Measurements from ENCODE around the gene SLC25A39. TPM values are rescaled to one million over a fixed set of nuclear protein-coding genes. Genes with fewer than 3 reads are reported as not detected.
"Not testable (repeated sequence)": the region's sequence is repeated elsewhere in the genome, so short reads cannot be mapped to it uniquely, and the experiment has no call there.

The SLC25A39 gene
- total RNA-seq, 2 donors from 2014 or later = 63.2 to 74.6 TPM

GRCh38 chr17:44335564-44335963 is 10.9 kb upstream of the SLC25A39 start:
- H3K9me3 ChIP-seq = no peaks in the 10 kb centered on the region
- no peaks in the 10 kb centered on the region for H3K27me3 ChIP-seq (replicated peaks; ENCODE audit: insufficient read depth)
- no peak overlapping the region for H3K27ac ChIP-seq
- H3K4me1 ChIP-seq (ENCODE audit: control insufficient read depth in 1 of 2, low read depth in 2 of 2) = no peaks in the 10 kb centered on the region
- ATAC-seq (ENCODE audit: insufficient number of reproducible peaks, low FRiP score, low read depth) = no peak
- DNase-seq (ENCODE audit: low spot score) = no peak
- H3K36me3 ChIP-seq = no peaks in the 10 kb centered on the region
- TF ChIP-seq CTCF (IDR thresholded peaks at IDR 0.05) = no peak
- no peak overlapping the region for H3K4me3 ChIP-seq

DNA sequence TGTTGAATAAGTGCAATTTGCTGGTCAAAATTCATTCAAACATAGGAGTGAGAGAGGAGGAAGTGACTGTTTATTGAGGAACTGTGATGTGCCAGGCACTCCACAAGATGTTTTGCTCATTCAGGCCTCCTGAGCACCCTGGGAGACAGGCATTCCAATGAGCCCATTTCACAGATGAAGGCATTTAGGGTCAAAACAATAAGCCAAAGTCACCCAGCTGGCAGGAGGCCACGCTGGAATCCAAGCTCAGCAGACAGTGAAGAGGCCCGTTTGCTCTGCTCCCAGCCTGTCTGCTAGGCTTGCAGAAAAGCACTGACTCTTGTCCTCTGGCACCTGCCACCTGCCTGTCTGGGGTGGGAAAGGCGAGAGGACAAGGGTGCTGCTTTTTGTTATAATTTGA is 10.1 kb upstream of the SLC25A39 start:
- Histone ChIP-seq H3K4me3 (no peak overlapping the region), H3K4me1 (ENCODE audit: control insufficient read depth in 1 of 2, low read depth in 2 of 2) (no peaks in the 10 kb centered on the region), H3K27ac (no peak overlapping the region), H3K9me3 (no peaks in the 10 kb centered on the region), H3K36me3 (no peaks in the 10 kb centered on the region), H3K27me3 (replicated peaks; ENCODE audit: insufficient read depth) (no peaks in the 10 kb centered on the region)
- TF ChIP-seq CTCF (IDR thresholded peaks at IDR 0.05) = no peak
- DNase-seq (ENCODE audit: low spot score) (no peak), ATAC-seq (ENCODE audit: insufficient number of reproducible peaks, low FRiP score, low read depth) (no peak)

DNA sequence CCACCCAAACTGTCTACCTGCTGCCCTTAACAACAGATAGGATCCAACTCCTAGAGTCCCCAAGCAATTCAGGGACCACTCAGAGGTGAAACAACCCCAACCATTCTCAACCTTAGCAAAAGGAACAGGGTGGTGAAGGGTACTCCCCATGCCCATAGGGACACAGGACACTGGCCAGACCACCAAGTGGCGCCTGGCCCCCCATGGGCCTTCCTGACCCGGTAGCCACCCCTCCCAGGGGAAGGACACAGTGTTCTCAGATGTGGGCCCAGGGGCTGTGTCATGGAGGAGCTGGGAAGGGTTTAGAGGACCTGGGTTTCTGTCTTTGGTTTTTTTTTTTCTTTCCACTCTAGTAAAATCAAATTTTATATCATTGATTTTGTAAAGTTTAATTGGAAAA is 9.7 kb upstream of the SLC25A39 start:
- Histone ChIP-seq H3K27ac (no peak overlapping the region), H3K9me3 (no peaks in the 10 kb centered on the region), H3K36me3 (no peaks in the 10 kb centered on the region), H3K4me1 (ENCODE audit: control insufficient read depth in 1 of 2, low read depth in 2 of 2) (no peaks in the 10 kb centered on the region), H3K27me3 (replicated peaks; ENCODE audit: insufficient read depth) (no peaks in the 10 kb centered on the region), H3K4me3 (no peak overlapping the region)
- no peak for ATAC-seq (ENCODE audit: insufficient number of reproducible peaks, low FRiP score, low read depth)
- no peak for DNase-seq (ENCODE audit: low spot score)
- TF ChIP-seq CTCF (IDR thresholded peaks at IDR 0.05) = no peak

DNA sequence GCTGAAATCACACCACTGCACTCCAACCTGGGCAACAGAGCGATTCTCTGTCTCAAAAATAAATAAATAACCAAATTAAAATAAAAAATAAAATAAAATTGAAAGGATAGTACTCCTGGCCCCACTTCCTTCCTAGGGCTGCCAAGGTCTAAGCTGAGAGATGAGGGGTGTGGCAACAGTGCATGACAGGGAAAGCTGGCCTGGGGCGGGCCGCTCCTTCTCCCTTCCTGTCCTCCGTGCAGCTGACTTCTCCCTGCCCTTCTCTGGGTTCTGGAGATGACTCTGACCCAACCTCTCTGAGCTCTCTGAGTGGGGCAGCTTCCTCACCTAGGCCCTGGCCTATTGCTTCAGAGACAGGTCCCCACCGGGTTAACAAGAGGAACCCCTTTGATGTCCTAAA is 8.7 kb upstream of the SLC25A39 start:
- Histone ChIP-seq H3K9me3 (no peaks in the 10 kb centered on the region), H3K27ac (no peak overlapping the region), H3K36me3 (no peaks in the 10 kb centered on the region), H3K27me3 (replicated peaks; ENCODE audit: insufficient read depth) (no peaks in the 10 kb centered on the region), H3K4me1 (ENCODE audit: control insufficient read depth in 1 of 2, low read depth in 2 of 2) (no peaks in the 10 kb centered on the region), H3K4me3 (no peak overlapping the region)
- no peak for TF ChIP-seq CTCF (IDR thresholded peaks at IDR 0.05)
- DNase-seq (ENCODE audit: low spot score) (no peak), ATAC-seq (ENCODE audit: insufficient number of reproducible peaks, low FRiP score, low read depth) (no peak)

DNA sequence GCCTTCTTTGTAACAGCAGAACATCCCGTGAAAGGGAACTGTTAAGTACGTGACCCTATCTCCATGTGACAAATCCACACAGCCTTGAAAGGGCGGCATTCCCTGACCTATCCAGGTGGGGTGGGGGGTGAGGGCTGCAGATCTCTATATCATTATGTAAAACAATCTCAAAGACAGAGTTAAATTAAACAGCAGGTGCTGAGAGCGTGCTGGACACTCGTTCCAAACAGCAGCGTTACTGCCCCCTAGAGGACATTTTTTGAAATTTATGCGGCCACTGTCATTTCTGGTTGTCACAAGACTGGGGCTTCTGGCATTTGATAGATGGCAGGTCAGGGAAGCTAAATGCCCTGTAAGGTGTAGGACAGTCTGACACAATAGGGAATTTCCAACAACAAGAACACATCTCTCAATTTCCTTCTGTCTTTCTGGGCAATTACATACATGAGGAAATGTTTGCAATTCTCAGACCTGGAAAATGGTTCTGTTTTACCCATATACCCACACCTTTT is 6.7 kb upstream of the SLC25A39 start:
- H3K4me1 ChIP-seq (ENCODE audit: control insufficient read depth in 1 of 2, low read depth in 2 of 2) = peaks cover 0 to 4% of the 10 kb centered on the region in 2 donors
- DNase-seq (ENCODE audit: low spot score) (no peak), ATAC-seq (ENCODE audit: insufficient number of reproducible peaks, low FRiP score, low read depth) (peak; percentile 39)
- H3K9me3 ChIP-seq = no peaks in the 10 kb centered on the region
- no peak overlapping the region for H3K27ac ChIP-seq
- H3K36me3 ChIP-seq = no peaks in the 10 kb centered on the region
- H3K4me3 ChIP-seq = no peak overlapping the region
- no peaks in the 10 kb centered on the region for H3K27me3 ChIP-seq (replicated peaks; ENCODE audit: insufficient read depth)
- peak; percentile 83 for TF ChIP-seq CTCF (IDR thresholded peaks at IDR 0.05)

- not testable (repeated sequence) for H3K27ac ChIP-seq; H3K4me3 ChIP-seq; H3K36me3 ChIP-seq; H3K9me3 ChIP-seq; DNase-seq (ENCODE audit: low spot score); ATAC-seq (ENCODE audit: insufficient number of reproducible peaks, low FRiP score, low read depth); H3K27me3 ChIP-seq (replicated peaks; ENCODE audit: insufficient read depth)
- peaks cover 0 to 13% of the 10 kb centered on the region in 2 donors for H3K4me1 ChIP-seq (ENCODE audit: control insufficient read depth in 1 of 2, low read depth in 2 of 2)
Measured at GRCh38 chr17:44330263-44330662, 5.6 kb upstream of the SLC25A39 start.

GRCh38 chr17:44329516-44329915 is 4.9 kb upstream of the SLC25A39 start:
- H3K27ac ChIP-seq; H3K4me3 ChIP-seq; DNase-seq (ENCODE audit: low spot score); H3K27me3 ChIP-seq (replicated peaks; ENCODE audit: insufficient read depth); ATAC-seq (ENCODE audit: insufficient number of reproducible peaks, low FRiP score, low read depth); H3K9me3 ChIP-seq; H3K36me3 ChIP-seq: not testable (repeated sequence)
- peaks cover 0 to 13% of the 10 kb centered on the region in 2 donors for H3K4me1 ChIP-seq (ENCODE audit: control insufficient read depth in 1 of 2, low read depth in 2 of 2)
